HG03442 (cell line): ENCODE data around the gene PTPRM.

ENCODE experiments used
- ATAC-seq: cut with Tn5 transposase; IDR thresholded peaks from one replicate; pipeline ENCODE4 v1.9.1; 2021; ENCODE audit warnings: mild to moderate bottlenecking, moderate library complexity; ENCODE audit not compliant: unreplicated experiment

The PTPRM gene

DNA sequence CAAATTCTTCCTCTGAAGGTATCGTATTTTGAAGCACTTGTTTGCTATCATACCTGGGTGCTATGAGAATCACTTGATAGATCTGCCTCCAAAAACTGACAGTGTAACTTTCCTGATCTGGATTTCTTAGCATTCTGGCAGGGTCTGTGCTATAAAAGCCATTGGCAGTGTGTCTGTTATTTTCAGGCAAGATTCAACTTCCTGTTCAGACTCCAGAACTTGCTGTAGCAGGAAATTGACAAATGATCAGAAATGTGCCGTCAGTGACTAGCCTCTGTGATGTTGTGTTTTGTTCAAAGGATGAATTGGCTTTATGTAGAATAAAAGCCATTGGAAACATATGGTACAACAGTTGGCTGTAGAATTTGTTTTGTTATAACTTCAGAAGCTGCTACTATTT is 273.3 kb downstream of the PTPRM start:
- no peak for ATAC-seq

- no peak for ATAC-seq
These were observed 276.9 kb downstream of the PTPRM start for GRCh38 chr18:7844017-7844416.

DNA sequence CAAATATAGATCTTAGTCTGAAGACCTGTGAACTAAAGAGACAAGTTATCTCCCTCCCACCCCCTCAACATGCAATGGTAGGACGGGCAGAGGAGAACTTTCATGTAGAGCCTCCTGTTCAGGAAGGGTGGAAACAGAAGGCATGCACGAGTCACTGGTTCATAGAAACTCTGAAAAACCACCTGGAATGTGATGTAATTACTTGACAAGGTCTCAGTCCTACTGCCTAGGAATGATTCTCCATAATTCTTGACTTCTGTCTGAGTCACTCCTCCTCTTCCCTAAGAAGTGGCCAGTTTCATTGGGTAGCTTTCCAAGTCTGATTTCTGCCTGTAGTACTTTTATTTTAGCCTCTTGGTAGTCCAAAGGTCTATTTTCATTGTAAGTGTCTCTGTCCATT is 277.3 kb downstream of the PTPRM start:
- no peak for ATAC-seq

GRCh38 chr18:7846335-7846734 is 279.2 kb downstream of the PTPRM start:
- no peak for ATAC-seq

DNA sequence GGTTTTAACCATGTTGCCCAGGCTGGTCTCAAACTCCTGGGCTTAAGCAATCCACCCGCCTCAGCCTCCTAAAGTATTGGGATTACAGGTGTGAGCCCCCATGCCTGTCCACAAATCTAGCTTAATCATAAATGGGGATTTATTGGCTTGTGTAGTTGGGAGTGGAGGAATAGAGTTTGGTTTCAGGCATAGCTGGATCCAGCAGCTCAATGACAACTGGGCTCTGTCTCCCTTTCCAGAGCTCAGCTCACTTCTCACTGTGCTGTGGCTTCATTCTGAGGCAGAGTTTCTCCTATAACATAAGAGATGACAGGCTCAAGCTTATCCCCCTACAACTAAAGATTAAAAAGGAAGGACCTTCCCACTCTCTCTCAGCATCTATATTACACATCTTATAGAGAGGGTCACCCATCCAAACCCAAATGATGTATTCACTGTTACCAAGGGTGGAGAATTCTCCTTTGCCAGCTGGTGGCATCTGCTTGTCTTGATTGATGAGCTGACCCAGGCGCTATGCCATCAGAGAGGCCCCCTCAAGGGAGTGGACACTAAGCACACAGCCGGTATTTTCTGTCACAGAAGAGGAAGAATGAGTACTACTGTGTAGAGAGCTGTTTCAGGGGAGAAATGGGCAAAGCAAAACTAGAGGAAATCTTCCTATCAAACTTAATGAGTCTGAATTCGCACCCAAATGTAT is 280.4 kb downstream of the PTPRM start:
- ATAC-seq, result no peak

DNA sequence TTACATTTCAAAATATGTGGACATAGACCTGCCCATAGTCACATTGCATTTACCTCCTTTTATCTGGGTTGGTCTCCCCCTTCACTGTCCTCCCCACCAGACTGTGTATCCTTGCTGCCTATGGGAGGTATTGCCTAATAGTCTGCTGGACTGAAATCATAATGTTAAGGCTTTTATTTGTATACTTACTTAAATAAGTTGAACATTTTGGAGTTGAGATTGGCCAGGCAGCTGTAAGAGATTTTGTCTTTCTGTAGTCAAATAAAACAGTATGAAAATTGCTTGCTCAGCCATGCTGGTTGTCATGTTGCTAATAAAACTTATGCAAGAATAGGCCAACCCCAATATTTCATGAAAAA is 280.9 kb downstream of the PTPRM start:
- no peak for ATAC-seq

GRCh38 chr18:7850446-7850845 is 283.3 kb downstream of the PTPRM start:
- no peak for ATAC-seq

DNA sequence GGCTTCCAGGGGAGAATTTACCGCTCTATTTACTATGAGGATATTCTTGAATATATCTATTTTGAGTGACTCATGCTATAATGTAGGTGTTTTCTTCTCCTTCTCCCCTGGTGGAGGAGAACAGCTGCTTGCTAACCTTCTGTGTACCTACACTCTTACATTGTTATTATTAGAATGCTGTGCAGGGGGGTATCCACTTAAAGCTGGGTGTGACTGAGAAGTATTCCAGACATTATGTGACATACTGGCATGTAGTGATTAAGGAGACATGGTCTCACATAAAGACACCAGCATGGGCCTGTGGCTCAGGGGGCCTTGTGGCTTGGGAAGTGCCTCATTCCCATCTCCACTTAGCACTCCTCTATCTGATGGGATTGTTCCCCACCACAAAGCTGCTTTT is 287.9 kb downstream of the PTPRM start:
- ATAC-seq, result no peak

DNA sequence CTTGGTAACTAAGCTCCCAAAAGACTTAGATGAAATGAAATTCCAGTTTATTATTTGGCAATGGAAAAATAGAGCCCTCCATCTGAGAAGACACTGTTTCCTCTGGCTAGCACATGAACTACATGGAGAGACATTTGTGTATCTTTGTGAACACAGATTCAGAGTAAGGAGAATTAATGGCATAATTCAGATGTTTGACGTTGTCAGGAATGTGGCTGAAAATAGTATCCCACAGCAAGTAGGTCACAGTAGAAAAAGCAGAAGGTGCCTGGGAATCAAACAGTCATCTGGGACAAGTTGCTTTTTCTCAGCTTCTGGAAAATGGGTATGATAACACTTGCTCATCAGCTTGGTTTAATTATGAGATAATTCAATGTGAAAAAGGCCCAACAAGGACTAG is 288.6 kb downstream of the PTPRM start:
- ATAC-seq, result no peak

- ATAC-seq, result no peak
These were observed 289.0 kb downstream of the PTPRM start for GRCh38 chr18:7856116-7856515.

DNA sequence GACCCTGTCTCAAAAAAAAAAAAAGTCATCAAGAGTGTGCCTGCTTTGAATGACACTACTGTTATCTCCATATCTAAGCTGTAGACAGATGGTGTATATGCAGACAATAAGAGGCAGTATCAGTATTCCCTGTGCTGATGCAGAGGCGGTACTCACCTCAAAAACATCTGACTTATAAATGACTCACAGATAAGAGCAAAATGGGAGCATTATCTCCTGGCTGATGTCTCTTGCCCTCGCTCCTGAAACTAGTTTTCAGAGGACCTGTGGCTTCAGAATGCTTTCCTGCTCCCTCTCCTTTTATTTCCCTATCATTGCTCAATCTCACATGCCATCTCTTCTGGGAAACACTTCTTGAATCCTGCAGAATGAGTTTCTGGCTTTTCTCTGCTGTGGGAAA is 289.6 kb downstream of the PTPRM start:
- no peak for ATAC-seq

DNA sequence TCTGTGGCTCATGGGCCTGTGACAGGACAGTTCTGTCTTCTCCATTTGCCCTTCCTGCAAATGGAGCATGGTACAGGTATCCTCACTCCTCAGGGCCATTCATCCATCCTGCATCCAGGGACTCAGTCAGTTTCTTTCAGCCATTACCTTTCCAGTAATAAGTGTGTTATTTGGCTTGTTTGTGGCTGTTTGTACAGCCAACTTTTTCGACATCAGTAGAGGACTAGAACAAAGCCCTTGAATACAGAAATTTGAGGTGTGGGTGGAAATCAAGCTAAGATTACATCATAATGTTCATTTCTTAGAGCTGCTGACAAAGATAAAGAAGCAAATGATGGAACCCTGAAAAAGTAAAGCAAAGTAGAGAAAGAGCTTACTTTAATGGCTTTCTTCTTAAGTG is 290.4 kb downstream of the PTPRM start:
- ATAC-seq, result no peak

GRCh38 chr18:7859122-7859521 is 292.0 kb downstream of the PTPRM start:
- no peak for ATAC-seq

DNA sequence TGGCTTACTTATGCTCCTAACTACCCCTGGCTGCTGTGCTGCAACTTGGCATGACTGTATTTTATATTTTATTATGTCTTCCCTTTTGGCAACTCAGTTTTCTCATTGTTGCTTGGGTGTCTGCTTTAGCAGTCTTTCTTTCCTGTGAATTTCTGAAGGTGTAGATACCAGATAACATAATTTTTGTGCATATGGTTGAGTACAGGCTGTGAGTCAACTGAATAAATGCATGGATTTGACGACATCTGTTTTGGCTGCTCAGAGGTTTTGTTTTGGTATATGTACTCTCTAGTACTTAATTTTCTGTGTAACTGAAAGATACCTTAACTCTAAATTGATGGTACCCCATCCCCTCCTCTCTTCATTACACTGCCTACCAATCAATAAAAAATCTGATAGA is 303.1 kb downstream of the PTPRM start:
- no peak for ATAC-seq

GRCh38 chr18:7870855-7871254 is 303.7 kb downstream of the PTPRM start:
- ATAC-seq, result no peak

GRCh38 chr18:7871560-7872456 is 304.7 kb downstream of the PTPRM start:
- ATAC-seq, result no peak

DNA sequence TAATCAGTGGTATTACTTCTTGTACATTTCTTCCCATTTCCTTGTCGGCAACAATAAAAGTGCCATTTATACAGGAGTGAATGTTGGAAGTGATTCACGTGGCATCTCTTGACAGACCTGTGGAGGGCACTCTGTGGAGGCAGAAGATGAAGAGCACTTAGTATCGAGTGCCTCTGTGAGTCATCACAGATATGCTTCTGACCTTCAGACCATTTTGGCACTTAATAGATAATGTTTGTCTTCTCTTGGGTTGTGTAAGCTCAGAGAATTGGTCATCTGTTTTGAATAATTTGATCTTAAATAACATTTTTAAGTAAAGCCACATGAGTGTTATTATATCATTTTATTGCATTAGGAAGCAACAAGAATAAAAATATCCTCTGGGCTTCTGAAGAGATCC is 305.5 kb downstream of the PTPRM start:
- ATAC-seq, result no peak

DNA sequence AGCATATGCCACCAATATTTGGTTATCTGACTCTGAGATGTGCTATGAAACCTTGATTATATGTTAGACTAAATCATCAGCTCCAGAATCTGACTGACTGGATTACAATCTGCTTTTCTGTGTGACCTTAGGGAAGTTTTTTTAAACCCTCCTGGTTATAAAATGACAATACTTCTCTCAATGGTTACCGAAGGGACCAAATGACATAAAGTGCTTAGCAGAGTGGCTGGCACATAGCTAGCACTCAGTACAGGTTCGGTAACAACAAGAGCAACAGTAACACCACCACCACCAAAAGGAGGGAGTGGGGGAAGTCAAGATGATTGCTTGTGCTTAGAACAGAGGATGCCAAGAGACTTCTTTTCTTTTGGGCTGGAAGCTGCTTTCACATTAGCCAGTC is 306.2 kb downstream of the PTPRM start:
- no peak for ATAC-seq

- no peak for ATAC-seq
These were observed 309.4 kb downstream of the PTPRM start for GRCh38 chr18:7876354-7877104.

DNA sequence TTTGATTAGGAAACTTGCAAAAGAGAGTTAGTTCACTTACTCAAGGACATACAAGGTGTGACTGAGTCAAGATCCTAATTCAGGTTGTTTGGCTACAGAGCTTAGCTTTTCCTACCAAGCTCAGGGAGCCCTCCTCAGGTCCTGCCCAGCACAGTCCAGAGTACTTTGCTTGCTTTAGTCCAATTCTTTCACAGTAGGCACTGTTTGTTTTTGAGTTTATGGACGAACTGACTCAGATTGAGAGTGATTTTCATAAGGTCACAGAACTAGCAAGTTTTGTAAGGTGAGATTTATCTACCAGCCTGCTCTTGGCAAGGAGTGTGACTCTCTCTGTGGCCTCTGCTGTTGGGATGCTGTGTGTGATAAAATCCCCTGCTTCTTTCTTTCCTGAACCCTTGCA is 310.5 kb downstream of the PTPRM start:
- ATAC-seq, result no peak

DNA sequence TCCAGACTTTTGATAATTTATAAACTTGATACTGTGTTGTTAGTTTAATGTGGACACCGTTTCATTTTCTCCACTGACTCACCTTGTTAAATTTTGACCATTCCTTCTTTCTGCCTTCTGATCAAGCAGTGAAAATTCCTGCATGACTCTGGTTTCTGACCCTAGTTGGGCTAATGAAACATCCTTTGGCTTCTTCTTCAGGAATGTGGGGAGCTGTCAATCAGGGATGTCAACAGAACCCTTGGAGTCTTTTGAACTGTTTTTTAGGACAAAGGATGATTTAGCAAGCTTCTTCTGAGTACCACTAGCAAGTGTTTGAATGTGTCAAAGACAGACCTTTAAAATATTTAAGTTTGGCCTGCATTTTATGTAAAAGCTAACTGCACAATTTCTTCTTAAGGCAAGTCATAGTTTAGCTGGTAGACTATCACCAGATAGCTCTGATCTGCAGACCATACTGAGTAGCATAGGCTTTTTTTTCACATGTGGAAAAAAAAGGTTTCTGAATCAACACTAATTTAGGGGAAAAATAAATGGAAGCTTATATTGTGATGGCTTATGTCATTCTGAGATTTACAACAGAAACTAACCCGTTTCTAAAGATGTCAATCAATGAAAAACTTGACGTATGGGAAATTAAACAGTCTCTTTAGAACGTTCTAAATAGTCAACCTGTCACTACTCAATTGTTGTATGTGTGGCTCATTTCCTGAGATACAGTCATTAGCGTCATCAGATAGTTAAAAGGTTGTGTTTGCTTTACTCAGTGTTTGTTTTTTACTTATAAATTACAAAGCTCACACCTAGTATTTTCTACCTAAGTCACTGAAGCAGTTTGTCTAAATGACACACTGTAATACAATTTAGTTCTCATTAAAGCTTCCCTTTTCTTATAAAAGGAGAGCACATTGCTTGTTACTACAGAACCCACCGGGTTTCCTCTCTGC is 311.4 kb downstream of the PTPRM start:
- no peak for ATAC-seq
